OCI-LY3 (cell line): ENCODE measurements around the gene MAPKAP1.

ENCODE experiments used
- H2AFZ ChIP-seq: fragments of 200-600, 300-600 bp; shearing (Covaris generic); 2 replicates; pipeline ENCODE4 v1.6.0; 2014; ENCODE audit warnings: antibody characterized with exemption, low read depth, low read length
- H3K27ac ChIP-seq: fragments of 200-600, 300-600 bp; sonication (generic); 2 replicates; pipeline ENCODE4 v1.5.1; 2014; ENCODE audit warnings: mild to moderate bottlenecking, low read length, moderate library complexity, mixed read lengths
- H3K27me3 ChIP-seq: fragments of 200-600, 300-600 bp; sonication (generic); 2 replicates; pipeline ENCODE4 v1.6.1; 2014; ENCODE audit warnings: low read depth, low read length, mixed read lengths
- H3K36me3 ChIP-seq: fragments of 200-600, 300-600 bp; sonication (generic); replicated peaks from 2 replicates; pipeline ENCODE3; 2014; ENCODE audit warnings: low read depth, low read length, mixed read lengths
- H3K4me1 ChIP-seq: fragments of 300-600, 200-600 bp; sonication (generic); 2 replicates; pipeline ENCODE4 v1.6.1; 2014; ENCODE audit warnings: low read length, mixed read lengths
- H3K4me2 ChIP-seq: fragments of 200-600, 300-600 bp; sonication (generic); 2 replicates; pipeline ENCODE4 v1.6.1; 2014; ENCODE audit warnings: low read length, mixed read lengths
- H3K4me3 ChIP-seq: fragments of 300-600, 200-600 bp; sonication (generic); 2 replicates; pipeline ENCODE4 v1.5.1; 2014; ENCODE audit warnings: antibody characterized with exemption, mild to moderate bottlenecking, low read length, moderate library complexity
- H3K79me2 ChIP-seq: fragments of 300-600, 200-600 bp; shearing (Covaris generic); 2 replicates; pipeline ENCODE4 v1.6.1; 2014; ENCODE audit warnings: mild to moderate bottlenecking, low read length, mixed read lengths
- H3K9ac ChIP-seq: fragments of 300-600, 200-600 bp; shearing (Covaris generic); 2 replicates; pipeline ENCODE4 v1.6.0; 2014; ENCODE audit warnings: mild to moderate bottlenecking, low read length, moderate library complexity
- H3K9me3 ChIP-seq: fragments of 200-600, 300-600 bp; shearing (Covaris generic); 2 replicates; pipeline ENCODE4 v1.6.1; 2014; ENCODE audit warnings: low read length, mixed read lengths; ENCODE audit not compliant: insufficient read depth
- H4K20me1 ChIP-seq: fragments of 200-600, 300-600 bp; sonication (generic); 2 replicates; pipeline ENCODE4 v1.6.1; 2016; ENCODE audit warnings: low read length, mixed read lengths; ENCODE audit not compliant: insufficient read depth
- CTCF ChIP-seq: fragments of 200-600, 300-600 bp; sonication (generic); IDR thresholded peaks from 2 replicates; pipeline ENCODE4 v1.5.1; 2014; ENCODE audit warnings: antibody characterized with exemption, low read length, low read depth
- EZH2phosphoT487 ChIP-seq: fragments of 200-600 bp; shearing (Covaris generic); IDR thresholded peaks from 2 replicates; pipeline ENCODE4 v1.6.1; 2018; ENCODE audit warnings: antibody characterized with exemption, mixed run types, low read depth

Gene MAPKAP1

GRCh38 chr9:125429476-125430160 lies 277.4 kb downstream of the MAPKAP1 start:
- H3K4me3 ChIP-seq: no peak overlapping the region
- H4K20me1 ChIP-seq: no peaks in the 10 kb centered on the region
- no peak overlapping the region for H2AFZ ChIP-seq
- no peak overlapping the region for H3K4me2 ChIP-seq
- no peaks in the 10 kb centered on the region for H3K9me3 ChIP-seq
- no peaks in the 10 kb centered on the region for H3K36me3 ChIP-seq
- H3K9ac ChIP-seq: no peak overlapping the region
- H3K27me3 ChIP-seq: no peaks in the 10 kb centered on the region
- no peaks in the 10 kb centered on the region for H3K79me2 ChIP-seq
- H3K27ac ChIP-seq: no peak overlapping the region
- TF ChIP-seq CTCF: no peak
- TF ChIP-seq EZH2phosphoT487: no peak
- no peaks in the 10 kb centered on the region for H3K4me1 ChIP-seq

GRCh38 chr9:125428902-125429467 lies 278.0 kb downstream of the MAPKAP1 start:
- H3K4me1 ChIP-seq: no peaks in the 10 kb centered on the region
- no peaks in the 10 kb centered on the region for H4K20me1 ChIP-seq

GRCh38 chr9:125428060-125428901 lies 278.7 kb downstream of the MAPKAP1 start:
- H4K20me1 ChIP-seq: no peaks in the 10 kb centered on the region
- H3K36me3 ChIP-seq: no peaks in the 10 kb centered on the region
- no peaks in the 10 kb centered on the region for H3K4me1 ChIP-seq
- H3K9me3 ChIP-seq: no peaks in the 10 kb centered on the region
- TF ChIP-seq EZH2phosphoT487: no peak
- peak; percentile 73 for TF ChIP-seq CTCF
- H2AFZ ChIP-seq: no peak overlapping the region
- H3K79me2 ChIP-seq: no peaks in the 10 kb centered on the region
- no peak overlapping the region for H3K4me2 ChIP-seq
- no peak overlapping the region for H3K4me3 ChIP-seq
- H3K27ac ChIP-seq: no peak overlapping the region
- H3K27me3 ChIP-seq: no peaks in the 10 kb centered on the region
- H3K9ac ChIP-seq: no peak overlapping the region

More at GRCh38 chr9:125428902-125429467, 278.0 kb downstream of the MAPKAP1 start:
- Histone ChIP-seq H3K4me3 (no peak overlapping the region), H2AFZ (no peak overlapping the region), H3K9ac (no peak overlapping the region), H3K79me2 (no peaks in the 10 kb centered on the region), H3K36me3 (no peaks in the 10 kb centered on the region), H3K27me3 (no peaks in the 10 kb centered on the region), H3K27ac (no peak overlapping the region), H3K9me3 (no peaks in the 10 kb centered on the region), H3K4me2 (no peak overlapping the region)
- TF ChIP-seq EZH2phosphoT487 (no peak), CTCF (no peak)

- no peak overlapping the region for H3K4me2 ChIP-seq
- no peaks in the 10 kb centered on the region for H3K9me3 ChIP-seq
- H3K79me2 ChIP-seq: no peaks in the 10 kb centered on the region
- no peak overlapping the region for H3K4me3 ChIP-seq
- no peaks in the 10 kb centered on the region for H3K27me3 ChIP-seq
- no peak for TF ChIP-seq EZH2phosphoT487
- no peak for TF ChIP-seq CTCF
- no peak overlapping the region for H3K27ac ChIP-seq
- no peak overlapping the region for H2AFZ ChIP-seq
- H3K9ac ChIP-seq: no peak overlapping the region
- H3K4me1 ChIP-seq: no peaks in the 10 kb centered on the region
- no peaks in the 10 kb centered on the region for H3K36me3 ChIP-seq
- no peaks in the 10 kb centered on the region for H4K20me1 ChIP-seq
These were observed 279.5 kb downstream of the MAPKAP1 start for GRCh38 chr9:125427556-125427955.
